ENCODE data around the gene HTR4. TPM values are rescaled to one million over a fixed set of nuclear protein-coding genes. Genes with fewer than 3 reads are reported as not detected.

Gene HTR4
- polyA plus RNA-seq, 2 of the 4 experiments (the other 2 are of a cell fraction) = not detected

DNA sequence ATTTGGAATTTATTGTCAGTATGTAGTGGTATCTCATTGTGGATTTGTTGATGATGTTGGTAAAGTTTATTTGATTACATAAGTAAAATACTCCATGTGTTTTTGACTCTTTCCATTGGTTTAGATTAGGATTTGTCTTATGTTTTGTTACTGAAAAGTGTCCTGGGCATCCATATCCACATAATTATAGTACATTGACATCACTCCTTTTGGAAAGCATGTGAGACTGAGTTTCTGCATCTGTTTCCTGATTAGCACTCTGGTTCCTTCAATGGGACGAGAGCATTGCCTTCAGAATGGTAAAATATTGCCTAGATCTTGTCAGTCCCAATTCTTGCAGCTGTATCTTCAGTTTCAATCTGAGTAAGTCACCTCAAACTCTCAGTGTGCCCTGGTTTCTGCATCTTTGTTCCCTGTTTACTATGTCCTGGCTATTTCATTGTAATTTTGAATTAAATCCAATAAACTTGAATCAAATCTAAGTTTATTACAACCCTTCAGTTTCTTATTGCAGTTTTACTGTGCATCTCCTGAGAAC lies 142.4 kb downstream of the HTR4 start:
- FAIRE-seq = no peak
- no peak for TF ChIP-seq MAFK (IDR thresholded peaks at IDR 0.05; ENCODE audit: partially characterized antibody)
- TF ChIP-seq FOXS1 (CRISPR knock-in tag; IDR thresholded peaks at IDR 0.05) = no peak
- no peak for TF ChIP-seq RFX5 (IDR thresholded peaks at IDR 0.05)
- no peak for TF ChIP-seq FOSB (CRISPR knock-in tag; IDR thresholded peaks at IDR 0.05)
- no peak for TF ChIP-seq ZNF302 (CRISPR knock-in tag; IDR thresholded peaks at IDR 0.05)
- TF ChIP-seq ESRRA (IDR thresholded peaks at IDR 0.05; ENCODE audit: borderline replicate concordance, low read length) = no peak
- TF ChIP-seq TP53 (CRISPR knock-in tag; IDR thresholded peaks at IDR 0.05) = no peak
- TF ChIP-seq BHLHE40 (IDR thresholded peaks at IDR 0.05; ENCODE audit: low read depth, low read length) = no peak
- TF ChIP-seq CHD2 (IDR thresholded peaks at IDR 0.05; ENCODE audit: low read length, partially characterized antibody) = no peak
- no peak for TF ChIP-seq SREBF2 (IDR thresholded peaks at IDR 0.05)
- TF ChIP-seq, protein P1, sequence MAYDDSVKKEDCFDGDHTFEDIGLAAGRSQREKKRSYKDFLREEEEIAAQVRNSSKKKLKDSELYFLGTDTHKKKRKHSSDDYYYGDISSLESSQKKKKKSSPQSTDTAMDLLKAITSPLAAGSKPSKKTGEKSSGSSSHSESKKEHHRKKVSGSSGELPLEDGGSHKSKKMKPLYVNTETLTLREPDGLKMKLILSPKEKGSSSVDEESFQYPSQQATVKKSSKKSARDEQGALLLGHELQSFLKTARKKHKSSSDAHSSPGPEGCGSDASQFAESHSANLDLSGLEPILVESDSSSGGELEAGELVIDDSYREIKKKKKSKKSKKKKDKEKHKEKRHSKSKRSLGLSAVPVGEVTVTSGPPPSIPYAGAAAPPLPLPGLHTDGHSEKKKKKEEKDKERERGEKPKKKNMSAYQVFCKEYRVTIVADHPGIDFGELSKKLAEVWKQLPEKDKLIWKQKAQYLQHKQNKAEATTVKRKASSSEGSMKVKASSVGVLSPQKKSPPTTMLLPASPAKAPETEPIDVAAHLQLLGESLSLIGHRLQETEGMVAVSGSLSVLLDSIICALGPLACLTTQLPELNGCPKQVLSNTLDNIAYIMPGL (CRISPR knock-in tag; IDR thresholded peaks at IDR 0.05; ENCODE audit: borderline replicate concordance) = no peak
- TF ChIP-seq EHMT2 (IDR thresholded peaks at IDR 0.05; ENCODE audit: low read depth) = no peak
- TF ChIP-seq, protein P2, sequence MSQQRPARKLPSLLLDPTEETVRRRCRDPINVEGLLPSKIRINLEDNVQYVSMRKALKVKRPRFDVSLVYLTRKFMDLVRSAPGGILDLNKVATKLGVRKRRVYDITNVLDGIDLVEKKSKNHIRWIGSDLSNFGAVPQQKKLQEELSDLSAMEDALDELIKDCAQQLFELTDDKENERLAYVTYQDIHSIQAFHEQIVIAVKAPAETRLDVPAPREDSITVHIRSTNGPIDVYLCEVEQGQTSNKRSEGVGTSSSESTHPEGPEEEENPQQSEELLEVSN (IDR thresholded peaks at IDR 0.05; ENCODE audit: borderline replicate concordance, low read depth) = no peak
- no peak for TF ChIP-seq RARB (CRISPR knock-in tag; IDR thresholded peaks at IDR 0.05)
- no peak for ATAC-seq

DNA sequence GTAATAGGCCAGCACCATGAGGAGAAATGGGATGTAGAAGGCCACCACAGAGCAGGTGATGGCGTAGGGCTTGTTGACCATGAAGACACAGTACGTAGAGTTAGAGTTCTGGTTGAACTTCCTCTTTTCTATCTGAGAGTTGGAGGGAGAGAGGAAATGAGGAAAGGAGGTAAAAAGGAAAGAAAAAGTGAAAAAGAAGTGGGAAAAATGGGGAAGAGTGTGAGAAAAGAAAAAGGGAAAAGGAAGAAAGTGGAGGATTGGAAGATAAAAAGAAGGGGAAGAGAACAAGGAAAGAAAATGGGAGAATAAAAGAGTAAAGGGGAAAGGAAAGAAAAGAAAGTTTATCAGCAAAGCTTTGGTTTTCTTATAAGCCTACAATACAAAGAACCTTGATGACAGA lies 144.4 kb downstream of the HTR4 start:
- TF ChIP-seq, protein P3, sequence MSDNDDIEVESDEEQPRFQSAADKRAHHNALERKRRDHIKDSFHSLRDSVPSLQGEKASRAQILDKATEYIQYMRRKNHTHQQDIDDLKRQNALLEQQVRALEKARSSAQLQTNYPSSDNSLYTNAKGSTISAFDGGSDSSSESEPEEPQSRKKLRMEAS (IDR thresholded peaks at IDR 0.05) = no peak
- TF ChIP-seq, protein P1 (CRISPR knock-in tag; IDR thresholded peaks at IDR 0.05; ENCODE audit: borderline replicate concordance) = no peak
- no peak for TF ChIP-seq KDM5A (IDR thresholded peaks at IDR 0.05)
- TF ChIP-seq, protein P4, sequence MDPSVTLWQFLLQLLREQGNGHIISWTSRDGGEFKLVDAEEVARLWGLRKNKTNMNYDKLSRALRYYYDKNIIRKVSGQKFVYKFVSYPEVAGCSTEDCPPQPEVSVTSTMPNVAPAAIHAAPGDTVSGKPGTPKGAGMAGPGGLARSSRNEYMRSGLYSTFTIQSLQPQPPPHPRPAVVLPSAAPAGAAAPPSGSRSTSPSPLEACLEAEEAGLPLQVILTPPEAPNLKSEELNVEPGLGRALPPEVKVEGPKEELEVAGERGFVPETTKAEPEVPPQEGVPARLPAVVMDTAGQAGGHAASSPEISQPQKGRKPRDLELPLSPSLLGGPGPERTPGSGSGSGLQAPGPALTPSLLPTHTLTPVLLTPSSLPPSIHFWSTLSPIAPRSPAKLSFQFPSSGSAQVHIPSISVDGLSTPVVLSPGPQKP (IDR thresholded peaks at IDR 0.05; ENCODE audit: low read depth, low read length) = no peak
- TF ChIP-seq MYC (IDR thresholded peaks at IDR 0.05; ENCODE audit: borderline replicate concordance, low read length) = no peak
- Histone ChIP-seq H3K4me2 (no peak overlapping the region), H3K4me1 (no peaks in the 10 kb centered on the region), H3K27ac (no peak overlapping the region), H3K9me3 (no peaks in the 10 kb centered on the region), H3K4me3 (no peak overlapping the region)
- no peak for DNase-seq (ENCODE audit: low read depth in 1 of 2, low spot score in 1 of 2)
- 29% methylated on average over 2 of the region's 2 CpGs for WGBS (ENCODE audit: missing lambda C conversion rate)
- ATAC-seq = no peak
- POLR2A ChIA-PET = no interaction called here
- no peak for FAIRE-seq
- CTCF ChIA-PET = no interaction called here

More for the DNA sequence above, 142.4 kb downstream of the HTR4 start:
- ChIA-PET POLR2A (no interaction called here), CTCF (no interaction called here)
- Histone ChIP-seq H3K9me3 (no peaks in the 10 kb centered on the region), H3K27ac (no peak overlapping the region), H3K4me3 (no peak overlapping the region), H3K4me2 (no peak overlapping the region), H3K4me1 (no peaks in the 10 kb centered on the region)
- 0% methylated on average over 1 of the region's 1 CpG for WGBS (ENCODE audit: missing lambda C conversion rate)
- no peak for DNase-seq (ENCODE audit: low read depth in 1 of 2, low spot score in 1 of 2)
